GM23338 (cell line): ENCODE measurements around the gene RHOV. TPM values are rescaled to one million over a fixed set of nuclear protein-coding genes. Genes with fewer than 3 reads are reported as not detected.

Source experiments
- ATAC-seq: fragments of 200-7000 bp; cut with Tn5 transposase; 3 replicates; pipeline ENCODE4 v1.9.1; 2020
- DNase-seq: peaks from one replicate; pipeline ENCODE4 v3.0.0-alpha.2; 2015; ENCODE audit warnings: low spot score
- H2AFZ ChIP-seq: fragments of 200-600 bp; sonication (generic); 2 replicates; pipeline ENCODE4 v1.8.0; 2016; ENCODE audit warnings: antibody characterized with exemption, mild to moderate bottlenecking, moderate library complexity
- H3F3A ChIP-seq: fragments of 200-600 bp; sonication (generic); replicated peaks from 2 replicates; pipeline ENCODE4 v1.8.0; 2017; ENCODE audit warnings: antibody characterized with exemption, mixed run types, low read depth
- H3K27ac ChIP-seq: fragments of 200-600 bp; sonication (generic); 2 replicates; pipeline ENCODE4 v1.6.1; 2016; ENCODE audit warnings: low read depth
- H3K27me3 ChIP-seq: fragments of 200-600 bp; sonication (generic); 2 replicates; pipeline ENCODE4 v1.8.0; 2016; ENCODE audit warnings: mild to moderate bottlenecking, mixed run types, moderate library complexity; ENCODE audit not compliant: insufficient read depth
- H3K36me3 ChIP-seq: fragments of 200-600 bp; sonication (generic); 2 replicates; pipeline ENCODE4 v1.8.0; 2016; ENCODE audit warnings: mild to moderate bottlenecking; ENCODE audit not compliant: insufficient read depth
- H3K4me1 ChIP-seq: fragments of 200-600 bp; sonication (generic); 2 replicates; pipeline ENCODE4 v1.8.0; 2016; ENCODE audit warnings: mild to moderate bottlenecking, moderate library complexity; ENCODE audit not compliant: insufficient read depth
- H3K4me2 ChIP-seq: fragments of 200-600 bp; sonication (generic); 2 replicates; pipeline ENCODE4 v1.7.1; 2017; ENCODE audit warnings: mixed run types
- H3K4me3 ChIP-seq: fragments of 200-600 bp; sonication (generic); 2 replicates; pipeline ENCODE4 v1.6.1; 2016; ENCODE audit warnings: mixed run types
- H3K79me2 ChIP-seq: fragments of 200-600 bp; sonication (generic); replicated peaks from 2 replicates; pipeline ENCODE4 v1.8.0; 2017; ENCODE audit warnings: mild to moderate bottlenecking; ENCODE audit not compliant: insufficient read depth
- H3K9me2 ChIP-seq: fragments of 200-600 bp; sonication (generic); 2 replicates; pipeline ENCODE4 v1.8.0; 2017; ENCODE audit not compliant: insufficient read depth
- H4K20me1 ChIP-seq: fragments of 200-600 bp; sonication (generic); replicated peaks from 2 replicates; pipeline ENCODE4 v1.8.0; 2017; ENCODE audit warnings: mild to moderate bottlenecking; ENCODE audit not compliant: insufficient read depth
- H3K27ac Mint-ChIP-seq: 2 replicates; pipeline ENCODE4 v1.8.0; 2020; ENCODE audit warnings: inconsistent platforms, mild to moderate bottlenecking, moderate library complexity, mixed read lengths
- H3K27me3 Mint-ChIP-seq: 3 replicates; pipeline ENCODE4 v1.8.0; 2022; ENCODE audit warnings: low read depth, mild to moderate bottlenecking, moderate library complexity, mixed read lengths, inconsistent platforms; ENCODE audit not compliant: insufficient read depth, poor library complexity
- H3K36me3 Mint-ChIP-seq: 3 replicates; pipeline ENCODE4 v1.8.0; 2021; ENCODE audit warnings: low read depth, mild to moderate bottlenecking, inconsistent platforms, moderate library complexity, mixed read lengths
- H3K4me1 Mint-ChIP-seq: 3 replicates; pipeline ENCODE4 v1.8.0; 2020; ENCODE audit warnings: mild to moderate bottlenecking, inconsistent platforms, mixed read lengths
- H3K4me3 Mint-ChIP-seq: 3 replicates; pipeline ENCODE4 v1.8.0; 2021; ENCODE audit warnings: moderate library complexity, mild to moderate bottlenecking, inconsistent platforms, mixed read lengths
- H3K9me3 Mint-ChIP-seq: 3 replicates; pipeline ENCODE4 v1.8.0; 2020; ENCODE audit warnings: moderate library complexity, mild to moderate bottlenecking, inconsistent platforms, mixed read lengths
- EZH2 ChIP-seq: fragments of 200-600 bp; sonication (generic); IDR thresholded peaks from one replicate; pipeline ENCODE4 v1.8.0; 2017; ENCODE audit warnings: antibody characterized with exemption, mild to moderate bottlenecking, low read depth; ENCODE audit not compliant: unreplicated experiment
- EZH2phosphoT487 ChIP-seq: fragments of 200-600 bp; sonication (generic); IDR thresholded peaks from one replicate; pipeline ENCODE4 v1.8.1; 2018; ENCODE audit warnings: antibody characterized with exemption; ENCODE audit not compliant: unreplicated experiment
- ZNF114 ChIP-seq: fragments of 250-450 bp; sonication (Bioruptor Pico); IDR thresholded peaks from 2 replicates; pipeline ENCODE4 v1.5.0; 2020; ENCODE audit warnings: mild to moderate bottlenecking, moderate library complexity
- ZNF331 ChIP-seq: fragments of 250-450 bp; sonication (Bioruptor Pico); IDR thresholded peaks from 2 replicates; pipeline ENCODE4 v1.5.0; 2020; ENCODE audit warnings: low read depth, mild to moderate bottlenecking, moderate library complexity
- polyA plus RNA-seq: library from polyadenylated mRNA; unstranded; fragments of >200 nt; fragmentation: Nextera tagmentation; extraction: Ambion mirVana; gene quantifications from 2 replicates; pipeline ENCODE4 v1.2.1, GENCODE V29; 2016
- total RNA-seq: library from RNA; depleted of rRNA; stranded (reverse); fragments of >200 nt; shearing (Covaris generic); gene quantifications from 2 replicates; pipeline ENCODE4 v1.2.3, GENCODE V29; 2014
- TF ChIP-seq, protein P1 (sequence below): fragments of 250-450 bp; sonication (Bioruptor Pico); IDR thresholded peaks from 2 replicates; pipeline ENCODE4 v1.5.0; 2020; ENCODE audit warnings: mild to moderate bottlenecking, moderate library complexity
- TF ChIP-seq, protein P2 (sequence below), 2 experiments: fragments of 200-600 bp in 1 of 2; sonication (generic) in 1 of 2; conservative IDR thresholded peaks; 2 replicates each; pipeline versions ENCODE4 v1.5.1 to v1.6.1; 2016 to 2017; ENCODE audit warnings: antibody characterized with exemption in 2 of 2, low read depth in 2 of 2, mild to moderate bottlenecking in 2 of 2, moderate library complexity in 1 of 2

RHOV gene
- total and polyA plus RNA-seq, 2 experiments from 2014 or later = 4.4 to 4.7 TPM

DNA sequence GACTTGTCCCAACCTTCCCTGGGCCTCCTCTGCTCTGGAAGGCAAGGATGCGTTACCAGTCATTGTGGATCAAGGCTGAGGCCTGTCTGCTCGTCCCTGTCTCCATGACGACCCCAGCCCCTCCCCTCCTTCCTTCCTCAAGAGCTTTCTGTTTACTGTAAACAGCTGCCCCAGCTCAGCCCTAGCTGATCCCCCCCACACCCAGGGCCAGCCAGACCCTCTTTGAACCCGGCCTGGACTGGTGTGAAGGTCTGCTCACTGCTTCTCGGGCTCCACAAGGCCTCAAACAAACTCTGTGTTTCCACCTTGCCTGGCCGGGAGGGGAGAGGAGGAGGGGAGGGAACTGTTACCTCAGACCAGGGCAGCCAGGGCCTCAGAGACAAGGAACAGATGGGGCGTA lies 37.1 kb upstream of the RHOV start (continued):
- TF ChIP-seq, protein P1, sequence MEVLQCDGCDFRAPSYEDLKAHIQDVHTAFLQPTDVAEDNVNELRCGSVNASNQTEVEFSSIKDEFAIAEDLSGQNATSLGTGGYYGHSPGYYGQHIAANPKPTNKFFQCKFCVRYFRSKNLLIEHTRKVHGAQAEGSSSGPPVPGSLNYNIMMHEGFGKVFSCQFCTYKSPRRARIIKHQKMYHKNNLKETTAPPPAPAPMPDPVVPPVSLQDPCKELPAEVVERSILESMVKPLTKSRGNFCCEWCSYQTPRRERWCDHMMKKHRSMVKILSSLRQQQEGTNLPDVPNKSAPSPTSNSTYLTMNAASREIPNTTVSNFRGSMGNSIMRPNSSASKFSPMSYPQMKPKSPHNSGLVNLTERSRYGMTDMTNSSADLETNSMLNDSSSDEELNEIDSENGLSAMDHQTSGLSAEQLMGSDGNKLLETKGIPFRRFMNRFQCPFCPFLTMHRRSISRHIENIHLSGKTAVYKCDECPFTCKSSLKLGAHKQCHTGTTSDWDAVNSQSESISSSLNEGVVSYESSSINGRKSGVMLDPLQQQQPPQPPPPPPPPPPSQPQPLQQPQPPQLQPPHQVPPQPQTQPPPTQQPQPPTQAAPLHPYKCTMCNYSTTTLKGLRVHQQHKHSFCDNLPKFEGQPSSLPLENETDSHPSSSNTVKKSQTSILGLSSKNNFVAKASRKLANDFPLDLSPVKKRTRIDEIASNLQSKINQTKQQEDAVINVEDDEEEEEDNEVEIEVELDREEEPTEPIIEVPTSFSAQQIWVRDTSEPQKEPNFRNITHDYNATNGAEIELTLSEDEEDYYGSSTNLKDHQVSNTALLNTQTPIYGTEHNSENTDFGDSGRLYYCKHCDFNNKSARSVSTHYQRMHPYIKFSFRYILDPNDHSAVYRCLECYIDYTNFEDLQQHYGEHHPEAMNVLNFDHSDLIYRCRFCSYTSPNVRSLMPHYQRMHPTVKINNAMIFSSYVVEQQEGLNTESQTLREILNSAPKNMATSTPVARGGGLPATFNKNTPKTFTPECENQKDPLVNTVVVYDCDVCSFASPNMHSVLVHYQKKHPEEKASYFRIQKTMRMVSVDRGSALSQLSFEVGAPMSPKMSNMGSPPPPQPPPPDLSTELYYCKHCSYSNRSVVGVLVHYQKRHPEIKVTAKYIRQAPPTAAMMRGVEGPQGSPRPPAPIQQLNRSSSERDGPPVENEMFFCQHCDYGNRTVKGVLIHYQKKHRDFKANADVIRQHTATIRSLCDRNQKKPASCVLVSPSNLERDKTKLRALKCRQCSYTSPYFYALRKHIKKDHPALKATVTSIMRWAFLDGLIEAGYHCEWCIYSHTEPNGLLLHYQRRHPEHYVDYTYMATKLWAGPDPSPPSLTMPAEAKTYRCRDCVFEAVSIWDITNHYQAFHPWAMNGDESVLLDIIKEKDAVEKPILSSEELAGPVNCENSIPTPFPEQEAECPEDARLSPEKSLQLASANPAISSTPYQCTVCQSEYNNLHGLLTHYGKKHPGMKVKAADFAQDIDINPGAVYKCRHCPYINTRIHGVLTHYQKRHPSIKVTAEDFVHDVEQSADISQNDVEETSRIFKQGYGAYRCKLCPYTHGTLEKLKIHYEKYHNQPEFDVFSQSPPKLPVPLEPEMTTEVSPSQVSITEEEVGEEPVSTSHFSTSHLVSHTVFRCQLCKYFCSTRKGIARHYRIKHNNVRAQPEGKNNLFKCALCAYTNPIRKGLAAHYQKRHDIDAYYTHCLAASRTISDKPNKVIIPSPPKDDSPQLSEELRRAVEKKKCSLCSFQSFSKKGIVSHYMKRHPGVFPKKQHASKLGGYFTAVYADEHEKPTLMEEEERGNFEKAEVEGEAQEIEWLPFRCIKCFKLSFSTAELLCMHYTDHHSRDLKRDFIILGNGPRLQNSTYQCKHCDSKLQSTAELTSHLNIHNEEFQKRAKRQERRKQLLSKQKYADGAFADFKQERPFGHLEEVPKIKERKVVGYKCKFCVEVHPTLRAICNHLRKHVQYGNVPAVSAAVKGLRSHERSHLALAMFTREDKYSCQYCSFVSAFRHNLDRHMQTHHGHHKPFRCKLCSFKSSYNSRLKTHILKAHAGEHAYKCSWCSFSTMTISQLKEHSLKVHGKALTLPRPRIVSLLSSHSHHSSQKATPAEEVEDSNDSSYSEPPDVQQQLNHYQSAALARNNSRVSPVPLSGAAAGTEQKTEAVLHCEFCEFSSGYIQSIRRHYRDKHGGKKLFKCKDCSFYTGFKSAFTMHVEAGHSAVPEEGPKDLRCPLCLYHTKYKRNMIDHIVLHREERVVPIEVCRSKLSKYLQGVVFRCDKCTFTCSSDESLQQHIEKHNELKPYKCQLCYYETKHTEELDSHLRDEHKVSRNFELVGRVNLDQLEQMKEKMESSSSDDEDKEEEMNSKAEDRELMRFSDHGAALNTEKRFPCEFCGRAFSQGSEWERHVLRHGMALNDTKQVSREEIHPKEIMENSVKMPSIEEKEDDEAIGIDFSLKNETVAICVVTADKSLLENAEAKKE (CRISPR knock-in tag) = no peak
- TF ChIP-seq, protein P2, sequence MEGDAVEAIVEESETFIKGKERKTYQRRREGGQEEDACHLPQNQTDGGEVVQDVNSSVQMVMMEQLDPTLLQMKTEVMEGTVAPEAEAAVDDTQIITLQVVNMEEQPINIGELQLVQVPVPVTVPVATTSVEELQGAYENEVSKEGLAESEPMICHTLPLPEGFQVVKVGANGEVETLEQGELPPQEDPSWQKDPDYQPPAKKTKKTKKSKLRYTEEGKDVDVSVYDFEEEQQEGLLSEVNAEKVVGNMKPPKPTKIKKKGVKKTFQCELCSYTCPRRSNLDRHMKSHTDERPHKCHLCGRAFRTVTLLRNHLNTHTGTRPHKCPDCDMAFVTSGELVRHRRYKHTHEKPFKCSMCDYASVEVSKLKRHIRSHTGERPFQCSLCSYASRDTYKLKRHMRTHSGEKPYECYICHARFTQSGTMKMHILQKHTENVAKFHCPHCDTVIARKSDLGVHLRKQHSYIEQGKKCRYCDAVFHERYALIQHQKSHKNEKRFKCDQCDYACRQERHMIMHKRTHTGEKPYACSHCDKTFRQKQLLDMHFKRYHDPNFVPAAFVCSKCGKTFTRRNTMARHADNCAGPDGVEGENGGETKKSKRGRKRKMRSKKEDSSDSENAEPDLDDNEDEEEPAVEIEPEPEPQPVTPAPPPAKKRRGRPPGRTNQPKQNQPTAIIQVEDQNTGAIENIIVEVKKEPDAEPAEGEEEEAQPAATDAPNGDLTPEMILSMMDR (conservative IDR thresholded peaks at IDR 0.05; ENCODE audit: low read depth in 2 of 2) = no peak
- no peak for TF ChIP-seq ZNF114 (CRISPR knock-in tag)
- no peak for TF ChIP-seq ZNF331
- no peak for TF ChIP-seq EZH2phosphoT487

DNA sequence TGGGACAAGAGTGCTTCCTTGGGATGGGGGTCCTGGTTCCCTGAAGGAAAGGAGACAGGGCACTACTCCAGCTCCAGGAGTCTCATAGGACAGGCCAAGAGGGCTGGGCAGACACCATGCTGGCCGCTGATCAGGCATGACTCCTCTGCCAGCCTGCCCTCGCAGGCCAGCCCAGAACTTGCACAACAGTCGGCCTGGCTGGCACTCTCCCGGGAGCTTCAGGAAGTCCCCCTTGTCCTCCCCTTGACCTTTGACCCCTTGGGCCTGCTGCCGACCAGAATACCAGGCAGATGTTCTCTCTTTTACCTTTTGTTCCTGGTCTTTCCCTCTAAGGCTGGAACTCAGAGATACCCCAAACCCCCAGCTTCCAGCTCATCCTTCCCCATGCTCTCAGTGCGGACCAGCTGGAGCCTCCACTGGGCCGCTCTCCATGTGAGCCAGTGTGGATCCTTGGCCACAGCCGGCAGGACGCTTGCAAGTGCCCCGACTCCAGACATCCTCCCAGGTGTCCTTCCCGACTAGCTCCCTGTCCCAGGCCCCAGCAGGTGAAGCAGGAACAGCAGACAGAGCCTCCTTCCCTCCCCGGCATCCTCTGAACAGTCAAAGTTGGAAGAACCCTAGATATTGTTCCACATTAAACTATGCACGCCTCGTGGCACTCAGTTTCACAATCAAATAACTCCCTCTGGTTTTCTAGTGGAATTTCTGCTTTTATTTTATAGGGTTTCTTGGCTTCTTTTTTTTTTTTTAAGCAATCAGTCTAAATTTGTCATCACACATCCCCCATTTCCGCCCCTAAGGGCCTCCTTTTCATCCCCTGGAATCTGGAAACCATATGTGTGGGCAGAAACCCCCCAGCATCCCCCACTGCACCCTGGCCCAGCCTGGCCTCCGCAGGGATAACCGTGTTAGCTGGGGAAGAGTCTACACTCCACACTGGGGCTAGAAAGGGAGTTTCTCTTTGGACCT lies 35.9 kb upstream of the RHOV start:
- Mint-ChIP-seq H3K4me1 (peaks cover 43% of the 10 kb centered on the region), H3K27me3 (peaks cover 12% of the 10 kb centered on the region), H3K4me3 (no peak overlapping the region; the same call in 2 of the 3 replicates), H3K9me3 (no peaks in the 10 kb centered on the region), H3K36me3 (peaks cover 6% of the 10 kb centered on the region; the same call in 2 of the 3 replicates), H3K27ac (no peak overlapping the region)
- peaks cover 10% of the 10 kb centered on the region; the same call in 1 of the 2 replicates for H3F3A ChIP-seq
- no peak overlapping the region for H3K4me3 ChIP-seq
- H3K27me3 ChIP-seq = no peaks in the 10 kb centered on the region
- no peak overlapping the region for H2AFZ ChIP-seq
- no peak for DNase-seq
- H3K4me1 ChIP-seq = peaks cover 31% of the 10 kb centered on the region
- H3K36me3 ChIP-seq = no peaks in the 10 kb centered on the region
- H4K20me1 ChIP-seq = no peaks in the 10 kb centered on the region; the same call in 1 of the 2 replicates
- no peak overlapping the region for H3K4me2 ChIP-seq
- no peaks in the 10 kb centered on the region for H3K9me2 ChIP-seq
- no peak for ATAC-seq
- no peak overlapping the region for H3K27ac ChIP-seq
- no peaks in the 10 kb centered on the region for H3K79me2 ChIP-seq
- no peak for TF ChIP-seq EZH2
- no peak for TF ChIP-seq EZH2phosphoT487
